ENCODE measurements around the gene PRLH.

The PRLH gene

GRCh38 chr2:237555560-237555959 lies 10.8 kb upstream of the PRLH start:
- TF ChIP-seq MYC (IDR thresholded peaks at IDR 0.05; ENCODE audit: low read depth, low read length) (no peak), POLR2A (IDR thresholded peaks at IDR 0.05; ENCODE audit: extremely low read depth, insufficient read length) (no peak)
- no peak overlapping the region for H3K4me3 ChIP-seq (ENCODE audit: low read depth, low read length)
- no peak for DNase-seq (ENCODE audit: low read depth)

DNA sequence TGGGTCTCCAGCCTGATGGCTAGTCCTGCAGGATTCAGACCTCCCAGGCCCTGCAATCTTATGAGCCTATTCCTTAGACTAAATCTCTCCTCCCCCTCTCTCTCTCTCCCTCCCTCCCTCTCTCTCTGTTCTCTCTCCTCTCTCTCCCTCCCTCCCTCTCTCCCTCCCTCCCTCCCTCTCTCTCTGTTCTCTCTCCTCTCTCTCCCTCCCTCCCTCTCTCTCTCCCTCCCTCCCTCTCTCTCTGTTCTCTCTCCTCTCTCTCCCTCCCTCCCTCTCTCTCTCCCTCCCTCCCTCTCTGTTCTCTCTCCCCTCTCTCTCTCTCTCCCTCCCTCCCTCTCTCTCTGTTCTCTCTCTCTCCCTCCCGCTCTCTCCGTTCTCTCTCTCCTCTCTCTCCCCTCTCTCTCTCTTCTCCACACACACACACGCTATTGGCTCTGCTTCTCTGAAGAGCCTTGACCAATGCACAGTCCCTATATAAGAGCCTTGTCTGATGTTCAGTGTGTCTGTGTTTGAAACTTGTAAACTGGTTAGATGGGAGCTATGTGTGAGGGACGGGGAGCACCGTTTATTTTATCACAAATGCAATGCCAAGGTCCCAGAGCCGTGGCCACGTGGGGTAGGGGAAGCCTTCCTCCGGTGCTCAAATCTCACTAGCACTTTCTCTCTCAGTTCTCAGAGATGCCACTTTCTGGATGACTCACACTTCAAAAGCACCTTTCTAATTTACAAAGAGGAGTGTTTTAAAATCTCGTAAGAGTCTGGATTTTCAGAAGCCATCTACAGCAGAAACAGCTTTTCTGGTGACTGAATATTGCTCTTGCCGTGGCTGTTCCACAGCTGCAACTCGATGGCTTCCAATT lies 9.4 kb upstream of the PRLH start:
- no peak for DNase-seq (ENCODE audit: low read depth)
- TF ChIP-seq CTCF (IDR thresholded peaks at IDR 0.05; ENCODE audit: low read depth, low read length) (no peak), MYC (IDR thresholded peaks at IDR 0.05; ENCODE audit: low read depth, low read length) (no peak), POLR2A (IDR thresholded peaks at IDR 0.05; ENCODE audit: extremely low read depth, insufficient read length) (no peak)
- TF ChIP-seq, protein P1, sequence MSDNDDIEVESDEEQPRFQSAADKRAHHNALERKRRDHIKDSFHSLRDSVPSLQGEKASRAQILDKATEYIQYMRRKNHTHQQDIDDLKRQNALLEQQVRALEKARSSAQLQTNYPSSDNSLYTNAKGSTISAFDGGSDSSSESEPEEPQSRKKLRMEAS (IDR thresholded peaks at IDR 0.05; ENCODE audit: low read depth, low read length), result no peak
- H3K4me3 ChIP-seq (ENCODE audit: low read depth, low read length), result no peak overlapping the region

GRCh38 chr2:237557633-237558015 lies 8.8 kb upstream of the PRLH start:
- DNase-seq (ENCODE audit: low read depth), result no peak
- H3K4me3 ChIP-seq (ENCODE audit: low read depth, low read length), result no peak overlapping the region
- TF ChIP-seq, protein P1 (IDR thresholded peaks at IDR 0.05; ENCODE audit: low read depth, low read length), result no peak
- TF ChIP-seq POLR2A (IDR thresholded peaks at IDR 0.05; ENCODE audit: extremely low read depth, insufficient read length), result no peak
- TF ChIP-seq CTCF (IDR thresholded peaks at IDR 0.05; ENCODE audit: low read depth, low read length), result no peak
- no peak for TF ChIP-seq MYC (IDR thresholded peaks at IDR 0.05; ENCODE audit: low read depth, low read length)

GRCh38 chr2:237558961-237559641 lies 7.3 kb upstream of the PRLH start:
- no peak overlapping the region for H3K4me3 ChIP-seq (ENCODE audit: low read depth, low read length)
- TF ChIP-seq CTCF (IDR thresholded peaks at IDR 0.05; ENCODE audit: low read depth, low read length) (no peak), MYC (IDR thresholded peaks at IDR 0.05; ENCODE audit: low read depth, low read length) (no peak), POLR2A (IDR thresholded peaks at IDR 0.05; ENCODE audit: extremely low read depth, insufficient read length) (no peak)
- TF ChIP-seq, protein P1 (IDR thresholded peaks at IDR 0.05; ENCODE audit: low read depth, low read length), result no peak
- no peak for DNase-seq (ENCODE audit: low read depth)

DNA sequence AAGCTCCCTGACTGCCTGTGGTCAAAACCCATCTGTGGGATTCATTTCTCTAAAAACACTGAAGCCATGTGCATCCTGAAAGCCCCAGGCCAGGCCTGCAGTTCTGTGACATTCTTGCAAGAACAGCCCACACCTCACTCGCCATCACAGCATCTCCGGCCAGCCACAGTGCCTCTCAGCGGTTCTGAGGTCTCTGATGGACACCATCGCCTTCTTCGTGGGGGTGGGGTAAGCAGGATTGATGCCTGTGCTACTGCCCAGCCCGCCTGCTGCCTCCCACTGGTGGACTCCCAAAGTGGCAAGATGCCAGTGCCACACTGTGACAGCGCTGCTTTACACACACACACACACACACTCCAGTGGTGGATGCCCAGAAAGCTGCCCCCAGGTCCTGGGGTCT lies 5.2 kb upstream of the PRLH start:
- no peak overlapping the region for H3K4me3 ChIP-seq (ENCODE audit: low read depth, low read length)
- TF ChIP-seq, protein P1 (IDR thresholded peaks at IDR 0.05; ENCODE audit: low read depth, low read length), result no peak
- TF ChIP-seq MYC (IDR thresholded peaks at IDR 0.05; ENCODE audit: low read depth, low read length) (no peak), CTCF (IDR thresholded peaks at IDR 0.05; ENCODE audit: low read depth, low read length) (no peak), POLR2A (IDR thresholded peaks at IDR 0.05; ENCODE audit: extremely low read depth, insufficient read length) (no peak)
- no peak for DNase-seq (ENCODE audit: low read depth)

- H3K4me3 ChIP-seq (ENCODE audit: low read depth, low read length), result no peak overlapping the region
- peak; percentile 27 for DNase-seq (ENCODE audit: low read depth)
- TF ChIP-seq CTCF (IDR thresholded peaks at IDR 0.05; ENCODE audit: low read depth, low read length) (no peak), POLR2A (IDR thresholded peaks at IDR 0.05; ENCODE audit: extremely low read depth, insufficient read length) (no peak)
These were observed 2.6 kb upstream of the PRLH start for GRCh38 chr2:237563816-237564215.

Measured in NB4 (cell line).